Caco-2 (cell line): Measurements from ENCODE around the gene HOXB4. TPM values are rescaled to one million over a fixed set of nuclear protein-coding genes. Genes with fewer than 3 reads are reported as not detected.

Experiments
- BruUV-seq: library from RNA; stranded (reverse); fragments of 400-500 nt; replicated peaks from 2 replicates; lab custom pipeline; 2021; lab: Mats Ljungman, UMichigan
- CTCF ChIA-PET: fragments of 300-600 bp; sonication (Branson Sonifier 250); formaldehyde crosslinking; loops from one replicate; lab custom pipeline; 2022; ENCODE audit warnings: antibody characterized with exemption; lab: Charles Lee
- POLR2A ChIA-PET: fragments of 300-600 bp; sonication (Branson Sonifier 250); formaldehyde crosslinking; loops from one replicate; lab custom pipeline; 2022; ENCODE audit warnings: antibody characterized with exemption; lab: Charles Lee
- DNase-seq, 2 experiments: peaks; one replicate each; pipeline versions ENCODE4 v3.0.0 to v3.0.0-alpha.2; 2020 to 2022
- H3K27me3 ChIP-seq: replicated peaks from 2 replicates; pipeline ENCODE4 v1.6.0; 2011; ENCODE audit warnings: low read length; ENCODE audit not compliant: control insufficient read depth, insufficient read depth
- H3K36me3 ChIP-seq: 2 replicates; pipeline ENCODE4 v1.5.1; 2011; ENCODE audit warnings: low read length; ENCODE audit not compliant: control insufficient read depth, insufficient read depth
- H3K4me1 ChIP-seq: fragments of 250-450 bp; sonication (Bioruptor Pico); 2 replicates; pipeline ENCODE4 v1.5.1; 2020; ENCODE audit warnings: mild to moderate bottlenecking
- H3K4me3 ChIP-seq: 2 replicates; pipeline ENCODE4 v1.5.1; 2011; ENCODE audit warnings: low read depth, mild to moderate bottlenecking, control low read depth, low read length
- H3K9me3 ChIP-seq: fragments of 250-450 bp; sonication (Bioruptor Pico); 2 replicates; pipeline ENCODE4 v1.5.1; 2020; ENCODE audit warnings: mild to moderate bottlenecking, moderate library complexity
- H3K27ac Mint-ChIP-seq: one replicate; pipeline ENCODE4 v1.8.0; 2022; ENCODE audit warnings: mixed read lengths; ENCODE audit not compliant: unreplicated experiment
- H3K27me3 Mint-ChIP-seq: one replicate; pipeline ENCODE4 v1.8.0; 2022; ENCODE audit warnings: mixed read lengths; ENCODE audit not compliant: insufficient read depth, unreplicated experiment
- H3K36me3 Mint-ChIP-seq: one replicate; pipeline ENCODE4 v1.8.0; 2022; ENCODE audit warnings: mild to moderate bottlenecking, mixed read lengths; ENCODE audit not compliant: insufficient read depth, unreplicated experiment
- H3K4me1 Mint-ChIP-seq: one replicate; pipeline ENCODE4 v1.8.0; 2022; ENCODE audit warnings: low read depth, mixed read lengths; ENCODE audit not compliant: unreplicated experiment
- H3K4me3 Mint-ChIP-seq: one replicate; pipeline ENCODE4 v1.8.0; 2022; ENCODE audit warnings: mild to moderate bottlenecking, moderate library complexity, mixed read lengths; ENCODE audit not compliant: unreplicated experiment
- H3K9me3 Mint-ChIP-seq: one replicate; pipeline ENCODE4 v1.8.0; 2022; ENCODE audit warnings: mixed read lengths; ENCODE audit not compliant: unreplicated experiment
- CTCF ChIP-seq, 2 experiments: fragments of 200-600 bp in 1 of 2; IDR thresholded peaks; 1 replicate in 1 of 2; 2 replicates in 1 of 2; pipeline versions ENCODE4 v1.5.1 to v1.8.0; 2011 to 2022; ENCODE audit warnings: antibody characterized with exemption in 1 of 2, control low read depth in 1 of 2, inconsistent platforms in 1 of 2, low read depth in 1 of 2, low read length in 1 of 2, mild to moderate bottlenecking in 1 of 2, moderate library complexity in 1 of 2; ENCODE audit not compliant: insufficient read depth in 1 of 2, severe bottlenecking in 1 of 2, unreplicated experiment in 1 of 2
- intact Hi-C: fragments of 100-400 bp; cut with micrococcal nuclease; formaldehyde crosslinking; loops from one replicate; pipeline ENCODE4 v1.10.0; 2022; ENCODE audit not compliant: unreplicated experiment
- total RNA-seq: library from RNA; stranded (reverse); gene quantifications from 2 replicates; pipeline ENCODE4 v1.2.3, GENCODE V29; 2022

HOXB4 gene
- total RNA-seq, 1 experiment from 2014 or later = 3.4 TPM

GRCh38 chr17:48528153-48528935, 49.8 kb downstream of the HOXB4 start:
- no peaks in the 10 kb centered on the region for H3K4me1 Mint-ChIP-seq

GRCh38 chr17:48527547-48527932, 50.6 kb downstream of the HOXB4 start:
- intact Hi-C loops = no loop called here
- H3K9me3 ChIP-seq = no peaks in the 10 kb centered on the region

More at GRCh38 chr17:48528153-48528935, 49.8 kb downstream of the HOXB4 start:
- BruUV-seq = no TSS peak
- no peak for DNase-seq
- Histone ChIP-seq H3K4me1 (peaks cover 23% of the 10 kb centered on the region), H3K27me3 (no peaks in the 10 kb centered on the region), H3K36me3 (no peaks in the 10 kb centered on the region), H3K9me3 (no peaks in the 10 kb centered on the region), H3K4me3 (no peak overlapping the region)
- Mint-ChIP-seq H3K36me3 (no peaks in the 10 kb centered on the region), H3K9me3 (no peaks in the 10 kb centered on the region), H3K27ac (no peak overlapping the region), H3K27me3 (no peaks in the 10 kb centered on the region), H3K4me3 (no peak overlapping the region)
- POLR2A ChIA-PET = no interaction called here
- TF ChIP-seq CTCF (IDR thresholded peaks at IDR 0.05; ENCODE audit: insufficient read depth in 1 of 2, low read depth in 1 of 2, low read length in 1 of 2, severe bottlenecking in 1 of 2, unreplicated experiment in 1 of 2) = no peak
- intact Hi-C loops = no loop called here
- CTCF ChIA-PET = interaction anchor here (0.7 to 1.1 kb wide), 2 partner anchors 27 to 61 kb away, joined by 3 to 4 read pairs; no protein-coding TSS in a partner anchor

More at GRCh38 chr17:48527547-48527932, 50.6 kb downstream of the HOXB4 start:
- Mint-ChIP-seq H3K27ac (no peak overlapping the region), H3K4me3 (no peak overlapping the region), H3K4me1 (peaks cover 3% of the 10 kb centered on the region), H3K9me3 (no peaks in the 10 kb centered on the region), H3K36me3 (no peaks in the 10 kb centered on the region), H3K27me3 (no peaks in the 10 kb centered on the region)
- Histone ChIP-seq H3K4me3 (no peak overlapping the region), H3K4me1 (peaks cover 25% of the 10 kb centered on the region), H3K36me3 (no peaks in the 10 kb centered on the region), H3K27me3 (no peaks in the 10 kb centered on the region)
- ChIA-PET POLR2A (no interaction called here), CTCF (no interaction called here)
- no TSS peak for BruUV-seq
- DNase-seq = no peak
- no peak for TF ChIP-seq CTCF (IDR thresholded peaks at IDR 0.05; ENCODE audit: insufficient read depth in 1 of 2, low read depth in 1 of 2, low read length in 1 of 2, severe bottlenecking in 1 of 2, unreplicated experiment in 1 of 2)
